IPS DF 6.9 (cell line): ENCODE results near the gene UBQLN4.
A peak's percentile ranks its signal among the peaks of the same experiment; 100 is the strongest.

Experiments used
- DNase-seq: peaks from one replicate; pipeline ENCODE4 v3.0.0-alpha.2; 2013; ENCODE audit warnings: low read depth, low spot score
- H3K27ac ChIP-seq: one replicate; pipeline ENCODE4 v1.5.1; 2013; ENCODE audit warnings: low read length, control low read depth
- H3K27me3 ChIP-seq: 2 replicates; pipeline ENCODE4 v1.6.1; 2013; ENCODE audit warnings: mild to moderate bottlenecking, low read length; ENCODE audit not compliant: control insufficient read depth, insufficient read depth
- H3K36me3 ChIP-seq: 2 replicates; pipeline ENCODE4 v1.6.1; 2013; ENCODE audit warnings: low read length; ENCODE audit not compliant: control insufficient read depth, insufficient read depth
- H3K4me1 ChIP-seq: 2 replicates; pipeline ENCODE4 v1.6.1; 2013; ENCODE audit warnings: low read length; ENCODE audit not compliant: control insufficient read depth, insufficient read depth
- H3K4me3 ChIP-seq: 2 replicates; pipeline ENCODE4 v1.5.1; 2013; ENCODE audit warnings: mild to moderate bottlenecking, low read length
- H3K9me3 ChIP-seq: 2 replicates; pipeline ENCODE4 v1.6.1; 2013; ENCODE audit warnings: low read length, inconsistent platforms; ENCODE audit not compliant: control insufficient read depth, insufficient read depth
- WGBS: extraction: QIAGEN DNeasy Blood & Tissue Kit; methylation state at CpG from one replicate; pipeline ENCODE4 v1.1.7; 2013; ENCODE audit warnings: mixed read lengths, missing lambda C conversion rate; ENCODE audit not compliant: insufficient read length, insufficient coverage; 5-methylcytosine and 5-hydroxymethylcytosine counted together

The UBQLN4 gene

GRCh38 chr1:156020293-156021092, 33.1 kb downstream of the UBQLN4 start, which contains the start of gene SSR2:
SSR2 (minus strand) TSS chr1:156020951; CDS start chr1:156020167, 784 bp downstream.
- Histone ChIP-seq H3K27me3 (no peaks in the 10 kb centered on the region), H3K27ac (no peak within 1 kb of the TSS)
- no CpG with 5 or more reads among the region's 45 CpGs for WGBS

GRCh38 chr1:156019946-156020292, 33.7 kb downstream of the UBQLN4 start:
- H3K27ac ChIP-seq = no peak overlapping the region
- H3K36me3 ChIP-seq = peaks cover 6% of the 10 kb centered on the region; the same call in 1 of the 2 replicates
- no CpG with 5 or more reads among the region's 8 CpGs for WGBS
- H3K4me3 ChIP-seq = peak overlapping the region; percentile 78; the same call in 1 of the 2 replicates
- DNase-seq = no peak
- no peaks in the 10 kb centered on the region for H3K27me3 ChIP-seq
- 0 out of 2 replicates have a peak, but pooled peaks cover 1% of the 10 kb centered on the region for H3K4me1 ChIP-seq
- H3K9me3 ChIP-seq = no peaks in the 10 kb centered on the region

More at GRCh38 chr1:156020293-156021092, 33.1 kb downstream of the UBQLN4 start, which contains the start of gene SSR2:
- 0 out of 2 replicates have a peak, but pooled peaks cover 1% of the 10 kb centered on the region for H3K4me1 ChIP-seq
- H3K4me3 ChIP-seq = peak within 1 kb of the TSS; percentile 78
- peak; percentile 71 for DNase-seq
- H3K9me3 ChIP-seq = no peaks in the 10 kb centered on the region
- peaks cover 6% of the 10 kb centered on the region; the same call in 1 of the 2 replicates for H3K36me3 ChIP-seq

- Histone ChIP-seq H3K36me3 (peaks cover 22% of the 10 kb centered on the region; the same call in 1 of the 2 replicates), H3K4me3 (no peak overlapping the region), H3K27me3 (no peaks in the 10 kb centered on the region), H3K4me1 (0 out of 2 replicates have a peak, but pooled peaks cover under 1% of the 10 kb centered on the region), H3K9me3 (no peaks in the 10 kb centered on the region), H3K27ac (no peak overlapping the region)
- no CpG with 5 or more reads among the region's 7 CpGs for WGBS
- DNase-seq = no peak
These were observed 38.8 kb downstream of the UBQLN4 start for GRCh38 chr1:156014829-156015228.

- Histone ChIP-seq H3K4me3 (no peak overlapping the region), H3K36me3 (peaks cover 22% of the 10 kb centered on the region; the same call in 1 of the 2 replicates), H3K27ac (no peak overlapping the region), H3K9me3 (no peaks in the 10 kb centered on the region), H3K27me3 (no peaks in the 10 kb centered on the region), H3K4me1 (no peaks in the 10 kb centered on the region)
- DNase-seq = no peak
- no CpG with 5 or more reads among the region's 4 CpGs for WGBS
These were observed 41.4 kb downstream of the UBQLN4 start for GRCh38 chr1:156012051-156012817.

GRCh38 chr1:156009404-156009803, 44.2 kb downstream of the UBQLN4 start:
- WGBS = no CpG with 5 or more reads among the region's 3 CpGs
- H3K4me3 ChIP-seq = no peak overlapping the region
- peaks cover 22% of the 10 kb centered on the region; the same call in 1 of the 2 replicates for H3K36me3 ChIP-seq
- no peaks in the 10 kb centered on the region for H3K9me3 ChIP-seq
- H3K4me1 ChIP-seq = no peaks in the 10 kb centered on the region
- H3K27me3 ChIP-seq = no peaks in the 10 kb centered on the region
- no peak overlapping the region for H3K27ac ChIP-seq
- DNase-seq = no peak

- DNase-seq = no peak
- WGBS = no CpG with 5 or more reads among the region's 7 CpGs
- no peak overlapping the region for H3K27ac ChIP-seq
- H3K27me3 ChIP-seq = no peaks in the 10 kb centered on the region
- H3K9me3 ChIP-seq = no peaks in the 10 kb centered on the region
- H3K4me3 ChIP-seq = no peak overlapping the region
- peaks cover 19% of the 10 kb centered on the region; the same call in 1 of the 2 replicates for H3K36me3 ChIP-seq
- no peaks in the 10 kb centered on the region for H3K4me1 ChIP-seq
These were observed 46.8 kb downstream of the UBQLN4 start for GRCh38 chr1:156006666-156007376.

- Histone ChIP-seq H3K4me3 (no peak overlapping the region), H3K9me3 (no peaks in the 10 kb centered on the region), H3K4me1 (no peaks in the 10 kb centered on the region), H3K27ac (no peak overlapping the region), H3K36me3 (peaks cover 5% of the 10 kb centered on the region; the same call in 1 of the 2 replicates), H3K27me3 (no peaks in the 10 kb centered on the region)
- no peak for DNase-seq
- no CpG with 5 or more reads among the region's 4 CpGs for WGBS
These were observed 48.6 kb downstream of the UBQLN4 start for GRCh38 chr1:156004843-156005584.

GRCh38 chr1:156003923-156004188, 49.7 kb downstream of the UBQLN4 start:
- H3K4me1 ChIP-seq = no peaks in the 10 kb centered on the region
- no peaks in the 10 kb centered on the region for H3K9me3 ChIP-seq
- no peaks in the 10 kb centered on the region for H3K36me3 ChIP-seq
- no CpG with 5 or more reads among the region's 2 CpGs for WGBS
- H3K27me3 ChIP-seq = no peaks in the 10 kb centered on the region
- H3K4me3 ChIP-seq = no peak overlapping the region
- DNase-seq = no peak
- H3K27ac ChIP-seq = no peak overlapping the region

GRCh38 chr1:156002188-156002911, 51.2 kb downstream of the UBQLN4 start:
- no CpG with 5 or more reads among the region's 3 CpGs for WGBS
- Histone ChIP-seq H3K27me3 (no peaks in the 10 kb centered on the region), H3K27ac (no peak overlapping the region), H3K4me3 (no peak overlapping the region), H3K4me1 (no peaks in the 10 kb centered on the region), H3K36me3 (no peaks in the 10 kb centered on the region), H3K9me3 (no peaks in the 10 kb centered on the region)
- DNase-seq = no peak
